ENCODE data around the gene RAPH1.

RAPH1 gene

DNA sequence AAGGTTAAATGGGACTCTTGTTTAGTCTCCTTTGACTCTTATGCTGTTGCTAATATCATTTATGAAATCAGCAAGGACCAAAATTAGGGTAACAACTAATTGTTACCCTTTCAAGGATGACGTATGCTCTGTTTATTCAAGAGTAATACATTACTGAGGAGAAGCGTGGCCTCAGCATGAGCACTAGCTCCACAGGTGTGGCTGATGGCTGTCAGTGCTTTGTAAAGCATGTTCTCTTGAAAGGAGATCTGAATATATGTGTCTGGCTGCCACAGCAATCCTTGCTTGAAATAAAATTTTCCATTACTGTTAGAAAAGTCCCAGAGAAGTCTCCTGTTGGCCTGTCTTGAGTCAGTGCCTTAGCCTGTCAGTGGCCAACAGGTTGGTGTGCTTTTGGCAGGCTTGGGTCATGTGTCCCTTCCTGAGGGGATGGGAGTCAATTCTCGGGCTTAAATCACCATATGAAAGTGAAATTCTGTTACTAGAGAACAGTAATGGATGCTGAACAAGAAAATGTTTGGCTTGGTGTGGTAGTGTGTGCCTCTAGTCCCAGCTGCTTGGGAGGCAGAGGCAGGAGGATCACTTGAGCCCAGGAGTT is 174.2 kb downstream of the RAPH1 start:
- Mint-ChIP-seq H3K27me3 (no peaks in the 10 kb centered on the region), H3K27ac (ENCODE audit: low read depth) (no peak overlapping the region), H3K4me3 (no peak overlapping the region), H3K36me3 (ENCODE audit: insufficient read depth) (peaks cover 4% of the 10 kb centered on the region), H3K9me3 (no peaks in the 10 kb centered on the region), H3K4me1 (peaks cover 11% of the 10 kb centered on the region)
- ATAC-seq (replicated peaks; ENCODE audit: extremely low read depth, poor library complexity, severe bottlenecking), result no peak
- no peak for DNase-seq (ENCODE audit: low spot score in 2 of 2)

DNA sequence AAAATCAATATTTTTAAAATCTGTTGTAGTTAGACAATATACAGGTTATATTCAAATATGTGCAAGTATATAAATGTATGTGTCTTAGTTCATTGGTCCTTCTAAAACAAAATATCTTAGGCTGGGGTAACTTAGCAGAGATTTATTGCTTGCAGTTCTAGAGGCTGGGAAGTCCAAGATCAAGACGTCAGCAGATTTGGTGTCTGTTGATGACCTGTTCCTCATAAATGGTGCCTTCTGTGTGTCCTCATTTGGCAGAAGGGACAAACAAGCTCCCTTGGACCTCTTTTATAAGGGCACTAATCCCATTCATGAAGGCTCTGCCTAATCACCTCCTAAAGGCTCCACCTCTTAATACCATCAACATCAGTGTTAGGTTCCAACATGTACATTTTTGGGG is 175.7 kb downstream of the RAPH1 start:
- no peak for ATAC-seq (replicated peaks; ENCODE audit: extremely low read depth, poor library complexity, severe bottlenecking)
- Mint-ChIP-seq H3K27ac (ENCODE audit: low read depth) (no peak overlapping the region), H3K36me3 (ENCODE audit: insufficient read depth) (peaks cover 5% of the 10 kb centered on the region), H3K4me1 (peaks cover 12% of the 10 kb centered on the region), H3K27me3 (no peaks in the 10 kb centered on the region), H3K4me3 (no peak overlapping the region), H3K9me3 (no peaks in the 10 kb centered on the region)
- no peak for DNase-seq (ENCODE audit: low spot score in 2 of 2)

DNA sequence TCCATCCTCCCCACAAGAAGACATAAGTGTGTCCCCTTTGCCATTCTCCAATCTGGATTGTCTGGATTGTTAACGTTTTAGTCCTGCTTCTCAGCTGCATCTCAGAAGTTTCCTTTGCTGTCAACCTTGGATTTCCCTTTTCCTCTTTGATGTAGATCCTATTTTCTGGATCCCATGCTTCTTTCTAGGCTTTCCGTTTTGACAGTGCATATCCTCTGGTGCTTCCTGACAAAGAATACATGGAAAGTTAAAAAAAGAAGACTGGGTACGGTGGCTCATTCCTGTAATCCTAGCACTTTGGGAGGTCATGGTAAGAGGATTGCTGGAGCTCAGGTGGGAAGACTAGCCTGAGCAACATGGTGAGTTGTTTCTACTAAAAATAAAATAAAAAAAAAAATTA is 180.1 kb downstream of the RAPH1 start:
- Mint-ChIP-seq H3K36me3 (ENCODE audit: insufficient read depth) (peaks cover 8% of the 10 kb centered on the region), H3K27me3 (no peaks in the 10 kb centered on the region), H3K9me3 (no peaks in the 10 kb centered on the region), H3K27ac (ENCODE audit: low read depth) (no peak overlapping the region), H3K4me3 (no peak overlapping the region), H3K4me1 (peaks cover 4% of the 10 kb centered on the region)
- DNase-seq (ENCODE audit: low spot score in 2 of 2) (no peak), ATAC-seq (replicated peaks; ENCODE audit: extremely low read depth, poor library complexity, severe bottlenecking) (no peak)

DNA sequence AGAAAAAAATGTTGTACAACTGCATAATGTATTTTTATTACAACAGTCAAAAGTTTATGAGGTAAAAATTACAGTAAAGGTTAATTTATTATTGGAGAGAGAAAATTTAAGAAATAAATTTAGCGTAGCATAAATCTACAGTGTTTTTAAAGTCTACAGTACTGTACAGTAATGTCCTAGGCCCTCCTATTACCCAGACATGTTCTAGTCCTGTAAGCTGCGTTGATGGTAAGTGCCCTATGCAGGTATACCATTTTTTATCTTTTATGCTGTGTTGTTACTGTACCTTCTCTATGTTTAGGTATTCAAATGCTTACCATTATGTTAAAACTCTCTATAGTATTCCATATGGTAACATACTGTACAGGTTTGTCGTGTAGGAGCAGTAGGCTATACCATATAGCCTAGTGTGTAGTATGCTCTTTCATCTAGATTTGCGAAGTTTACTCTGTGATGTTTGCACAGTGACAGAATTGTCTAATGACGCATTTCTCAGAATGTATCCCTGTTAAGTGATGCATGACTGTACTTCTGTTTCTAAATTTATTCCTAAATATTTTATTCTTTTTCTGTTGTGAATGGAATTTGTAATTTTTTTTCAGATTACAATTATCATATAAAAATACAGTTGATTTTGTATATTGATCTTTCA is 182.4 kb downstream of the RAPH1 start:
- H3K27ac Mint-ChIP-seq (ENCODE audit: low read depth), result no peak overlapping the region
- H3K36me3 Mint-ChIP-seq (ENCODE audit: insufficient read depth), result peaks cover 6% of the 10 kb centered on the region
- no peak for ATAC-seq (replicated peaks; ENCODE audit: extremely low read depth, poor library complexity, severe bottlenecking)
- no peaks in the 10 kb centered on the region for H3K27me3 Mint-ChIP-seq
- peaks cover 4% of the 10 kb centered on the region for H3K4me1 Mint-ChIP-seq
- no peak for DNase-seq (ENCODE audit: low spot score in 2 of 2)
- H3K9me3 Mint-ChIP-seq, result no peaks in the 10 kb centered on the region
- no peak overlapping the region for H3K4me3 Mint-ChIP-seq

DNA sequence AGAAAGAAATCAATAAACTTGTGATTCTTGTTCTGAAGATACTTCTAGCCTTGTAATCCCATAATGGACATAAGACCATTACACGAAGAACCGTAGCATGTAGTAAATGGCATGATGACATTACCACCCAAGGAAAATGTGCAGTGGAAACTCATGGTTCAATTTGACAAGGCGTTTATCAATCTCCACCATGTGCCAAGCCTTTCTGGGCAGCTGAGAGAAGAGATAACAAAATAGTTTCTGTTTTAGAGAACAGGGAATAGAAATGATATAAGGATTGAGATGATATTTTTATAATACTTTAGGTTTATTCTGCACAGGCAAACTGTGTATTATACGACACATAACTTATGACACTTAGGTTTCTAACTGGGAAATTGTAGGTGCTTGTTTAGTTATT is 187.7 kb downstream of the RAPH1 start:
- H3K4me1 Mint-ChIP-seq, result no peaks in the 10 kb centered on the region
- H3K27ac Mint-ChIP-seq (ENCODE audit: low read depth), result no peak overlapping the region
- no peak for DNase-seq (ENCODE audit: low spot score in 2 of 2)
- H3K4me3 Mint-ChIP-seq, result no peak overlapping the region
- no peaks in the 10 kb centered on the region for H3K27me3 Mint-ChIP-seq
- ATAC-seq (replicated peaks; ENCODE audit: extremely low read depth, poor library complexity, severe bottlenecking), result no peak
- no peaks in the 10 kb centered on the region for H3K9me3 Mint-ChIP-seq
- peaks cover 2% of the 10 kb centered on the region for H3K36me3 Mint-ChIP-seq (ENCODE audit: insufficient read depth)

DNA sequence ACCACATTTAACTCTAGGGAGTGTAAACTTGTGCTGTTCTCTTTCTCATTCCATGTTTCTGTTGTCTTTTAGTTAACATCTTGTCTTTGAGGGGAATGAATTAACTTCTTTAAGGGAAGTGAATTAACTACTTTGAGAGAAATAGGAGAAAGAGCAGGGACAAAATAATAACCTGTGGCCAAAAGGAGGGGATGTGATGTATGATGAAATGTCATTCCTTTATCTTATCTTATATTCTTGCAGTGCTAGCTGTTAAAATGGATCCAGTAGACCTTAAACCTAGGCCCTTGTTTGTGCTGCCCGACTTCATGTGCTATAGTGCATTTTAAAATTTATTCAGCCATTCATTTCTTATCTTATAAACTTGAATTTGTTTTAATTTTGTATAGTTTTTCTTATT is 188.5 kb downstream of the RAPH1 start:
- DNase-seq (ENCODE audit: low spot score in 2 of 2) (no peak), ATAC-seq (replicated peaks; ENCODE audit: extremely low read depth, poor library complexity, severe bottlenecking) (no peak)
- H3K27ac Mint-ChIP-seq (ENCODE audit: low read depth), result no peak overlapping the region
- H3K36me3 Mint-ChIP-seq (ENCODE audit: insufficient read depth), result peaks cover 2% of the 10 kb centered on the region
- H3K4me3 Mint-ChIP-seq, result no peak overlapping the region
- H3K9me3 Mint-ChIP-seq, result no peaks in the 10 kb centered on the region
- no peaks in the 10 kb centered on the region for H3K27me3 Mint-ChIP-seq
- H3K4me1 Mint-ChIP-seq, result no peaks in the 10 kb centered on the region

DNA sequence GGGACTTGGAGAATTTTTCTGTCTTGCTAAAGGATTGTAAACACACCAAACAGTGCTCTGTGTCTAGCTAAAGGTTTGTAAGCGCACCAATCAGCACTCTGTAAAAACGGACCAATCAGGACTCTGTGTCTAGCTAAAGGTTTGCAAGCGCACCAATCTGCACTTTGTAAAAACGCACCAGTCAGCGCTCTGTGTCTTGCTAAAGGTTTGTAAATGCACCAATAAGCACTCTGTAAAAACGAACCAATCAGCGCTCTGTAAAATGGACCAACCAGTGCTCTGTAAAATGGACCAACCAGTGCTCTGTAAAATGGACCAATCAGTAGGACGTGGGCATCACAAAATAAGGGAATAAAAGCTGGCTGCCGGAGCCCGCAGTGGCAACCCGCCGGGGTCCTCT is 190.4 kb downstream of the RAPH1 start:
- Mint-ChIP-seq H3K9me3 (no peaks in the 10 kb centered on the region), H3K27ac (ENCODE audit: low read depth) (no peak overlapping the region), H3K4me3 (no peak overlapping the region), H3K27me3 (no peaks in the 10 kb centered on the region), H3K4me1 (no peaks in the 10 kb centered on the region), H3K36me3 (ENCODE audit: insufficient read depth) (peaks cover 3% of the 10 kb centered on the region)
- no peak for DNase-seq (ENCODE audit: low spot score in 2 of 2)
- no peak for ATAC-seq (replicated peaks; ENCODE audit: extremely low read depth, poor library complexity, severe bottlenecking)

Measured in central memory CD8-positive, alpha-beta T cell (primary cell).